A549 (cell line): ENCODE data around the gene ALX1. TPM values are rescaled to one million over a fixed set of nuclear protein-coding genes. Genes with fewer than 3 reads are reported as not detected.

Experiments used
- ATAC-seq, 2 experiments: fragments of 200-7000 bp in 1 of 2; fragments of >200 bp in 1 of 2; cut with Nextera tagmentation in 1 of 2; cut with Tn5 transposase in 1 of 2; 3 replicates each; pipeline versions ENCODE4 v1.8.0 to v1.9.1; 2018 to 2020; ENCODE audit warnings: mild to moderate bottlenecking in 1 of 2, moderate library complexity in 1 of 2
- CTCF ChIA-PET: fragments of 300-600 bp; sonication (Branson Sonifier 250); formaldehyde crosslinking; extraction: SDS; loops from one replicate; lab custom pipeline; 2021; ENCODE audit warnings: antibody characterized with exemption, inconsistent platforms; lab: Yijun Ruan, JAX
- POLR2A ChIA-PET: fragments of 350-600 bp; formaldehyde crosslinking; extraction: SDS; loops from one replicate; lab custom pipeline; 2021; ENCODE audit warnings: antibody characterized with exemption, inconsistent platforms; lab: Yijun Ruan, JAX
- DNase-seq, 2 experiments: peaks; one replicate each; pipeline versions ENCODE4 v3.0.0 to v3.0.0-alpha.2; 2011 to 2016; ENCODE audit warnings: low read depth in 1 of 2, low spot score in 1 of 2
- FAIRE-seq: peaks from 2 replicates; lab custom pipeline; 2011; peaks lifted over from hg19 to GRCh38; lab: Jason Lieb, UNC
- H3K27ac ChIP-seq, 2 experiments: fragments of >200 bp; sonication (Bioruptor Twin); formaldehyde crosslinking; 3 replicates each; pipeline ENCODE4 v1.5.1; 2016 to 2017
- H3K4me1 ChIP-seq: fragments of >200 bp; sonication (Bioruptor Twin); formaldehyde crosslinking; 3 replicates; pipeline ENCODE4 v1.6.1; 2016
- H3K4me2 ChIP-seq: fragments of >200 bp; sonication (Bioruptor Twin); formaldehyde crosslinking; 3 replicates; pipeline ENCODE4 v1.6.1; 2016
- H3K4me3 ChIP-seq: fragments of >200 bp; sonication (Bioruptor Twin); formaldehyde crosslinking; 3 replicates; pipeline ENCODE4 v1.5.1; 2016
- H3K9me3 ChIP-seq: fragments of >200 bp; sonication (Bioruptor Twin); formaldehyde crosslinking; 3 replicates; pipeline ENCODE4 v1.6.1; 2016
- CEBPB ChIP-seq, 2 experiments: fragments of >200 bp in 1 of 2; sonication (Bioruptor Twin) in 1 of 2; formaldehyde crosslinking in 1 of 2; IDR thresholded peaks; 2 replicates each; pipeline ENCODE4 v1.6.1; 2012 to 2016
- CHD2 ChIP-seq: fragments of 150-350 bp; IDR thresholded peaks from 2 replicates; pipeline ENCODE4 v1.6.1; 2014; ENCODE audit warnings: low read length; ENCODE audit not compliant: partially characterized antibody
- CHD4 ChIP-seq: fragments of 200-600 bp; sonication (generic); IDR thresholded peaks from 2 replicates; pipeline ENCODE4 v1.6.1; 2016; ENCODE audit warnings: antibody characterized with exemption, mild to moderate bottlenecking, borderline replicate concordance
- EHF ChIP-seq: fragments of 250-450 bp; sonication (Bioruptor Pico); IDR thresholded peaks from 2 replicates; pipeline ENCODE4 v1.5.0; 2020; ENCODE audit warnings: mild to moderate bottlenecking
- EHMT2 ChIP-seq: fragments of 200-600 bp; sonication (generic); IDR thresholded peaks from 2 replicates; pipeline ENCODE4 v1.6.1; 2016; ENCODE audit warnings: antibody characterized with exemption, low read depth, mild to moderate bottlenecking, moderate library complexity
- EP300 ChIP-seq, 2 experiments: fragments of >200 bp; sonication (Bioruptor Twin); formaldehyde crosslinking; IDR thresholded peaks; 2 replicates in 1 of 2; 3 replicates in 1 of 2; pipeline ENCODE4 v1.6.1; 2016 to 2017
- GATA3 ChIP-seq: IDR thresholded peaks from 2 replicates; pipeline ENCODE4 v1.6.1; 2012; ENCODE audit warnings: borderline replicate concordance
- HDAC2 ChIP-seq: fragments of 200-600 bp; sonication (generic); IDR thresholded peaks from 2 replicates; pipeline ENCODE4 v1.6.1; 2016
- JUN ChIP-seq, 2 experiments: fragments of >200 bp; sonication (Bioruptor Twin); formaldehyde crosslinking; IDR thresholded peaks; 2 replicates in 1 of 2; 3 replicates in 1 of 2; pipeline ENCODE4 v1.6.1; 2016 to 2017
- KDM1A ChIP-seq: fragments of 200-600 bp; sonication (generic); IDR thresholded peaks from 2 replicates; pipeline ENCODE4 v1.6.1; 2016; ENCODE audit warnings: low read depth, mild to moderate bottlenecking
- MAFK ChIP-seq: fragments of 450-650 bp; IDR thresholded peaks from 2 replicates; pipeline ENCODE4 v1.6.1; 2014; ENCODE audit not compliant: partially characterized antibody
- MAZ ChIP-seq: fragments of 150-350 bp; IDR thresholded peaks from 2 replicates; pipeline ENCODE4 v1.6.1; 2014; ENCODE audit warnings: antibody characterized with exemption, low read depth, low read length, borderline replicate concordance
- MYC ChIP-seq: IDR thresholded peaks from 2 replicates; pipeline ENCODE4 v1.6.1; 2012; ENCODE audit warnings: mild to moderate bottlenecking, inconsistent platforms, low read length, improper control_type of control experiment, borderline replicate concordance
- NPAS2 ChIP-seq: fragments of 250-450 bp; sonication (Bioruptor Pico); IDR thresholded peaks from 2 replicates; pipeline ENCODE4 v1.8.0; 2022; ENCODE audit warnings: mild to moderate bottlenecking, moderate library complexity, borderline replicate concordance
- NR3C1 ChIP-seq: fragments of >200 bp; sonication (Bioruptor Twin); formaldehyde crosslinking; IDR thresholded peaks from 3 replicates; pipeline ENCODE4 v1.6.1; 2017
- PHF8 ChIP-seq: fragments of 200-600 bp; sonication (generic); IDR thresholded peaks from 2 replicates; pipeline ENCODE4 v1.6.1; 2016; ENCODE audit warnings: low read depth, mild to moderate bottlenecking, antibody characterized with exemption, moderate library complexity, borderline replicate concordance
- RFX5 ChIP-seq: fragments of 450-650 bp; IDR thresholded peaks from 2 replicates; pipeline ENCODE4 v1.7.1; 2014; ENCODE audit warnings: antibody characterized with exemption, mild to moderate bottlenecking, moderate library complexity
- TFCP2L1 ChIP-seq: fragments of 250-450 bp; sonication (Bioruptor Pico); IDR thresholded peaks from 2 replicates; pipeline ENCODE4 v1.5.0; 2021; ENCODE audit warnings: mild to moderate bottlenecking
- ZC3H11A ChIP-seq: fragments of 450-650 bp; IDR thresholded peaks from 2 replicates; pipeline ENCODE4 v1.6.1; 2014; ENCODE audit warnings: antibody characterized with exemption, mild to moderate bottlenecking
- WGBS: methylation state at CpG from one replicate; pipeline ENCODE4 v1.1.6; 2017; ENCODE audit errors: missing lambda C conversion rate; 5-methylcytosine and 5-hydroxymethylcytosine counted together
- polyA plus RNA-seq, 4 experiments: library from polyadenylated mRNA; depleted of rRNA in 3 of 4; stranded (reverse); fragments of >200 nt; fragmentation: RNase III in 1 of 4; extraction: RNeasy Plus Mini Kit Qiagen cat#74134 plus additional on column Dnase treatment in 1 of 4; gene quantifications; 2 replicates in 3 of 4; 3 replicates in 1 of 4; pipeline ENCODE4 v1.2.3, GENCODE V29; 2011 to 2017
- TF ChIP-seq, protein P1 (sequence below): fragments of 450-650 bp; IDR thresholded peaks from 2 replicates; pipeline ENCODE4 v1.6.1; 2014; ENCODE audit warnings: antibody characterized with exemption
- TF ChIP-seq, protein P2 (sequence below): fragments of 150-350 bp; IDR thresholded peaks from 2 replicates; pipeline ENCODE4 v1.6.1; 2014; ENCODE audit warnings: low read depth, mild to moderate bottlenecking, low read length
- TF ChIP-seq, protein P3 (sequence below): fragments of >200 bp; sonication (Bioruptor Twin); formaldehyde crosslinking; IDR thresholded peaks from 3 replicates; pipeline ENCODE4 v1.5.1; 2016
- TF ChIP-seq, protein P4 (sequence below): fragments of 250-450 bp; sonication (Bioruptor Pico); IDR thresholded peaks from 2 replicates; pipeline ENCODE4 v1.5.0; 2020; ENCODE audit warnings: low read depth, mild to moderate bottlenecking, moderate library complexity
- TF ChIP-seq, protein P5 (sequence below): IDR thresholded peaks from 2 replicates; pipeline ENCODE4 v1.6.1; 2012

ALX1 gene
- polyA plus RNA-seq, 2 of the 4 experiments (the other 2 are of a cell fraction) = 6.4 to 7.1 TPM

DNA sequence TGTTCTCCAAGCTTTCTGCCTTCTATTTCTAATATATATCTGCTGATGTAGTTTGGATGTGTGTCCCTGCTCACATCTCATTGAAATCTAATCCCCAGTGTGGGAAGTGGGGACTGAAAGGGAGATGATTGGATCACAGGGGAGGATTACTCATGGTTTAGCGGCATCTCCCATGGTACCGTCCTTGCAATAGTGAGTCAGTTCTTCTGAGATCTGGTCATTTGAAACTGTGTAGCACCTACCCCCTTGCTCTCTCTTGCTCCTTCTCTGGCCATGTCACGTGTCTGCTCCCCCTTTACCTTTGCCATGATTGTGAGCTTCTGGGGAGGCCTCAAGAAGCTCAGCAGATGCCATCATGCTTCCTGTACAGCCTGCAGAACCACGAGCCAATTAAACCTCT lies 26.2 kb upstream of the ALX1 start:
- CTCF ChIA-PET = no interaction called here
- WGBS = 44% methylated on average over 4 of the region's 4 CpGs
- Histone ChIP-seq H3K4me1 (no peaks in the 10 kb centered on the region), H3K4me2 (peak overlapping the region; percentile 22; the same call in 2 of the 3 replicates), H3K9me3 (no peaks in the 10 kb centered on the region), H3K27ac (peak overlapping the region; percentile 40 to 63; a peak in 3 of 6 replicates), H3K4me3 (no peak overlapping the region)
- DNase-seq (peak in 1 of 2 experiments; percentile 74), FAIRE-seq (no peak), ATAC-seq (peak; percentile 92 to 96)
- no peak for TF ChIP-seq TFCP2L1
- TF ChIP-seq, protein P1, sequence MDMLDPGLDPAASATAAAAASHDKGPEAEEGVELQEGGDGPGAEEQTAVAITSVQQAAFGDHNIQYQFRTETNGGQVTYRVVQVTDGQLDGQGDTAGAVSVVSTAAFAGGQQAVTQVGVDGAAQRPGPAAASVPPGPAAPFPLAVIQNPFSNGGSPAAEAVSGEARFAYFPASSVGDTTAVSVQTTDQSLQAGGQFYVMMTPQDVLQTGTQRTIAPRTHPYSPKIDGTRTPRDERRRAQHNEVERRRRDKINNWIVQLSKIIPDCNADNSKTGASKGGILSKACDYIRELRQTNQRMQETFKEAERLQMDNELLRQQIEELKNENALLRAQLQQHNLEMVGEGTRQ = peak; percentile 47
- no peak for TF ChIP-seq ZC3H11A
- TF ChIP-seq, protein P2, sequence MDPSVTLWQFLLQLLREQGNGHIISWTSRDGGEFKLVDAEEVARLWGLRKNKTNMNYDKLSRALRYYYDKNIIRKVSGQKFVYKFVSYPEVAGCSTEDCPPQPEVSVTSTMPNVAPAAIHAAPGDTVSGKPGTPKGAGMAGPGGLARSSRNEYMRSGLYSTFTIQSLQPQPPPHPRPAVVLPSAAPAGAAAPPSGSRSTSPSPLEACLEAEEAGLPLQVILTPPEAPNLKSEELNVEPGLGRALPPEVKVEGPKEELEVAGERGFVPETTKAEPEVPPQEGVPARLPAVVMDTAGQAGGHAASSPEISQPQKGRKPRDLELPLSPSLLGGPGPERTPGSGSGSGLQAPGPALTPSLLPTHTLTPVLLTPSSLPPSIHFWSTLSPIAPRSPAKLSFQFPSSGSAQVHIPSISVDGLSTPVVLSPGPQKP = no peak
- POLR2A ChIA-PET = no interaction called here

DNA sequence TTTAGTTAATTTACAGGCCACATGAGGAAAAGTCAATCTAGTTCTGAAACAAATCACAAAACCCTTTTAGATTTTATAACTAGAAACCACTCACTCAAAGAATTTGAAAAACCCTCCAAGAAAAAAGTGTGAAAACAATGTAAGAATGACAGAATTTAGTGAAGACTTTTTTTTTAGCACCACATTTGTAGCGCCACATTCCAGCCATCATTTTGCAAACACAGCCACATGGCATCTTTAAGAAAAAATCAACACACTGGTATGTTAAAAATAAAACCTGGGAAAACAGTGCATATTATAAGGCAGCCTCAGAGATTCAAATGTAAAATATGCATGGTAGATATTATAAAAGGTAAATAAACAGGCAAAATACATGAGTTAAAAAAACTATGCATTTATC lies 22.3 kb upstream of the ALX1 start:
- POLR2A ChIA-PET = no interaction called here
- Histone ChIP-seq H3K4me2 (no peak overlapping the region), H3K9me3 (no peaks in the 10 kb centered on the region), H3K4me3 (no peak overlapping the region), H3K4me1 (no peaks in the 10 kb centered on the region), H3K27ac (no peak overlapping the region)
- 53% methylated on average over 1 of the region's 1 CpG for WGBS
- ATAC-seq (no peak), FAIRE-seq (no peak), DNase-seq (no peak)
- CTCF ChIA-PET = no interaction called here
- TF ChIP-seq, protein P3, sequence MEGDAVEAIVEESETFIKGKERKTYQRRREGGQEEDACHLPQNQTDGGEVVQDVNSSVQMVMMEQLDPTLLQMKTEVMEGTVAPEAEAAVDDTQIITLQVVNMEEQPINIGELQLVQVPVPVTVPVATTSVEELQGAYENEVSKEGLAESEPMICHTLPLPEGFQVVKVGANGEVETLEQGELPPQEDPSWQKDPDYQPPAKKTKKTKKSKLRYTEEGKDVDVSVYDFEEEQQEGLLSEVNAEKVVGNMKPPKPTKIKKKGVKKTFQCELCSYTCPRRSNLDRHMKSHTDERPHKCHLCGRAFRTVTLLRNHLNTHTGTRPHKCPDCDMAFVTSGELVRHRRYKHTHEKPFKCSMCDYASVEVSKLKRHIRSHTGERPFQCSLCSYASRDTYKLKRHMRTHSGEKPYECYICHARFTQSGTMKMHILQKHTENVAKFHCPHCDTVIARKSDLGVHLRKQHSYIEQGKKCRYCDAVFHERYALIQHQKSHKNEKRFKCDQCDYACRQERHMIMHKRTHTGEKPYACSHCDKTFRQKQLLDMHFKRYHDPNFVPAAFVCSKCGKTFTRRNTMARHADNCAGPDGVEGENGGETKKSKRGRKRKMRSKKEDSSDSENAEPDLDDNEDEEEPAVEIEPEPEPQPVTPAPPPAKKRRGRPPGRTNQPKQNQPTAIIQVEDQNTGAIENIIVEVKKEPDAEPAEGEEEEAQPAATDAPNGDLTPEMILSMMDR = no peak
- TF ChIP-seq MAFK = no peak
- no peak for TF ChIP-seq EP300 (IDR thresholded peaks at IDR 0.05)
- TF ChIP-seq CHD4 = no peak
- TF ChIP-seq HDAC2 = no peak
- TF ChIP-seq, protein P1 = no peak
- TF ChIP-seq EHMT2 = no peak
- TF ChIP-seq, protein P4, sequence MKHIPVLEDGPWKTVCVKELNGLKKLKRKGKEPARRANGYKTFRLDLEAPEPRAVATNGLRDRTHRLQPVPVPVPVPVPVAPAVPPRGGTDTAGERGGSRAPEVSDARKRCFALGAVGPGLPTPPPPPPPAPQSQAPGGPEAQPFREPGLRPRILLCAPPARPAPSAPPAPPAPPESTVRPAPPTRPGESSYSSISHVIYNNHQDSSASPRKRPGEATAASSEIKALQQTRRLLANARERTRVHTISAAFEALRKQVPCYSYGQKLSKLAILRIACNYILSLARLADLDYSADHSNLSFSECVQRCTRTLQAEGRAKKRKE (CRISPR knock-in tag) = no peak
- no peak for TF ChIP-seq MAZ
- TF ChIP-seq NR3C1 = no peak
- TF ChIP-seq MYC = no peak
- no peak for TF ChIP-seq JUN (IDR thresholded peaks at IDR 0.05)
- TF ChIP-seq, protein P5, sequence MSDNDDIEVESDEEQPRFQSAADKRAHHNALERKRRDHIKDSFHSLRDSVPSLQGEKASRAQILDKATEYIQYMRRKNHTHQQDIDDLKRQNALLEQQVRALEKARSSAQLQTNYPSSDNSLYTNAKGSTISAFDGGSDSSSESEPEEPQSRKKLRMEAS = no peak
- TF ChIP-seq CHD2 = no peak
- TF ChIP-seq ZC3H11A = no peak

DNA sequence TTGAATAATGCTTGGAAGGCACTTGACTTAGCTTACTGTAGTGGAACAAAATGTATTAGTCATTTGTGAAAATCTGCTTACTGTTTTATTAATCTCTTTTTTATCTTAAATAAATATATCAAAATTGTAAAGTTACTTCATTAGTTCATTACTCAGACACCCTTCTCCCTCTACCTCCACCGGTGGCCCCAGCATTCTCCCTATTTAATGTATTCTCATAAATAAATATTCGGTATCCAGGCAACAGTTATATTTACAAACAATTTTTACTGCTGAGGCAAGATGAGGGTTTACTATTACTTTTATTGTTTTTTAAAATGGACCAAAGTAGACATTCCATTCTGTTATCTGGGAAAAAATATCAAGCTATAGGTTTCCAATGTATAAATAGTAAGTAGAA lies 19.6 kb upstream of the ALX1 start:
- FAIRE-seq = no peak
- no peaks in the 10 kb centered on the region for H3K9me3 ChIP-seq
- H3K4me3 ChIP-seq = no peak overlapping the region
- CTCF ChIA-PET = no interaction called here
- 25% methylated on average over 2 of the region's 2 CpGs for WGBS
- H3K27ac ChIP-seq = no peak overlapping the region
- 0 out of 3 replicates have a peak overlapping the region, but pooled peaks have one; percentile 0 for H3K4me2 ChIP-seq
- POLR2A ChIA-PET = interaction anchor here (0.6 kb wide), 1 partner anchor 68 kb away, joined by 3 read pairs; no protein-coding TSS in a partner anchor
- H3K4me1 ChIP-seq = no peaks in the 10 kb centered on the region
- TF ChIP-seq NPAS2 (CRISPR knock-in tag) = no peak
- TF ChIP-seq KDM1A = no peak
- no peak for TF ChIP-seq CEBPB (IDR thresholded peaks at IDR 0.05)
- TF ChIP-seq RFX5 = no peak
- no peak for TF ChIP-seq GATA3
- no peak for TF ChIP-seq PHF8
- no peak for TF ChIP-seq EHMT2
- TF ChIP-seq EHF (CRISPR knock-in tag) = no peak
- no peak for TF ChIP-seq CHD2
- TF ChIP-seq, all 56 proteins: peak for 0
- DNase-seq (no peak), ATAC-seq (peak in 1 of 2 experiments; percentile 59; a peak in 3 of 6 replicates)
